Panc1 (cell line): ENCODE data around the gene CEP164.
"Not testable (repeated sequence)": the region's sequence is repeated elsewhere in the genome, so short reads cannot be mapped to it uniquely, and the experiment has no call there.

ENCODE experiments used
- POLR2AphosphoS5 ChIP-seq: IDR thresholded peaks from 2 replicates; pipeline ENCODE4 v1.6.1; 2012; ENCODE audit warnings: mild to moderate bottlenecking, low read depth, low read length, moderate library complexity
- TF ChIP-seq, protein P1 (sequence below): fragments of 450-650 bp; IDR thresholded peaks from 2 replicates; pipeline ENCODE4 v1.5.1; 2017; ENCODE audit warnings: mild to moderate bottlenecking
- TF ChIP-seq, protein P2 (sequence below), 2 experiments: IDR thresholded peaks; 2 replicates each; pipeline ENCODE4 v1.6.1; 2011 to 2012; ENCODE audit warnings: low read depth in 2 of 2, control low read depth in 1 of 2, low read length in 1 of 2, mild to moderate bottlenecking in 1 of 2, moderate library complexity in 1 of 2; ENCODE audit not compliant: insufficient read depth in 1 of 2

DNA sequence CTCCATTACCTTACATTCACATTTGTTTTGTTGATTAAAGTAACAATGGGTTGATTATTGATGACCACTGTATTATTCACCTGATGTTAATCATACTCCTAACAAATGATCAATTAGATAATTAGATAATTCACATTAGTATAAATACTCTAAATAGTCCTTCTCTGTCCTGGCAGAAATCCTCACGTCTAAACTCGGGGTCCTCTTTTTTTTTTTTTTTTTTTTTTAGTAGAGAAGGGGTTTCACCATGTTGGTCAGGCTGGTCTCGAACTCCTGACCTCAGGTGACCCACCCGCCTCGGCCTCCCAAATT, 443 bp upstream of the CEP164 start:
- TF ChIP-seq, protein P1, sequence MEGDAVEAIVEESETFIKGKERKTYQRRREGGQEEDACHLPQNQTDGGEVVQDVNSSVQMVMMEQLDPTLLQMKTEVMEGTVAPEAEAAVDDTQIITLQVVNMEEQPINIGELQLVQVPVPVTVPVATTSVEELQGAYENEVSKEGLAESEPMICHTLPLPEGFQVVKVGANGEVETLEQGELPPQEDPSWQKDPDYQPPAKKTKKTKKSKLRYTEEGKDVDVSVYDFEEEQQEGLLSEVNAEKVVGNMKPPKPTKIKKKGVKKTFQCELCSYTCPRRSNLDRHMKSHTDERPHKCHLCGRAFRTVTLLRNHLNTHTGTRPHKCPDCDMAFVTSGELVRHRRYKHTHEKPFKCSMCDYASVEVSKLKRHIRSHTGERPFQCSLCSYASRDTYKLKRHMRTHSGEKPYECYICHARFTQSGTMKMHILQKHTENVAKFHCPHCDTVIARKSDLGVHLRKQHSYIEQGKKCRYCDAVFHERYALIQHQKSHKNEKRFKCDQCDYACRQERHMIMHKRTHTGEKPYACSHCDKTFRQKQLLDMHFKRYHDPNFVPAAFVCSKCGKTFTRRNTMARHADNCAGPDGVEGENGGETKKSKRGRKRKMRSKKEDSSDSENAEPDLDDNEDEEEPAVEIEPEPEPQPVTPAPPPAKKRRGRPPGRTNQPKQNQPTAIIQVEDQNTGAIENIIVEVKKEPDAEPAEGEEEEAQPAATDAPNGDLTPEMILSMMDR = not testable (repeated sequence)
- not testable (repeated sequence) for TF ChIP-seq POLR2AphosphoS5
- TF ChIP-seq, protein P2, sequence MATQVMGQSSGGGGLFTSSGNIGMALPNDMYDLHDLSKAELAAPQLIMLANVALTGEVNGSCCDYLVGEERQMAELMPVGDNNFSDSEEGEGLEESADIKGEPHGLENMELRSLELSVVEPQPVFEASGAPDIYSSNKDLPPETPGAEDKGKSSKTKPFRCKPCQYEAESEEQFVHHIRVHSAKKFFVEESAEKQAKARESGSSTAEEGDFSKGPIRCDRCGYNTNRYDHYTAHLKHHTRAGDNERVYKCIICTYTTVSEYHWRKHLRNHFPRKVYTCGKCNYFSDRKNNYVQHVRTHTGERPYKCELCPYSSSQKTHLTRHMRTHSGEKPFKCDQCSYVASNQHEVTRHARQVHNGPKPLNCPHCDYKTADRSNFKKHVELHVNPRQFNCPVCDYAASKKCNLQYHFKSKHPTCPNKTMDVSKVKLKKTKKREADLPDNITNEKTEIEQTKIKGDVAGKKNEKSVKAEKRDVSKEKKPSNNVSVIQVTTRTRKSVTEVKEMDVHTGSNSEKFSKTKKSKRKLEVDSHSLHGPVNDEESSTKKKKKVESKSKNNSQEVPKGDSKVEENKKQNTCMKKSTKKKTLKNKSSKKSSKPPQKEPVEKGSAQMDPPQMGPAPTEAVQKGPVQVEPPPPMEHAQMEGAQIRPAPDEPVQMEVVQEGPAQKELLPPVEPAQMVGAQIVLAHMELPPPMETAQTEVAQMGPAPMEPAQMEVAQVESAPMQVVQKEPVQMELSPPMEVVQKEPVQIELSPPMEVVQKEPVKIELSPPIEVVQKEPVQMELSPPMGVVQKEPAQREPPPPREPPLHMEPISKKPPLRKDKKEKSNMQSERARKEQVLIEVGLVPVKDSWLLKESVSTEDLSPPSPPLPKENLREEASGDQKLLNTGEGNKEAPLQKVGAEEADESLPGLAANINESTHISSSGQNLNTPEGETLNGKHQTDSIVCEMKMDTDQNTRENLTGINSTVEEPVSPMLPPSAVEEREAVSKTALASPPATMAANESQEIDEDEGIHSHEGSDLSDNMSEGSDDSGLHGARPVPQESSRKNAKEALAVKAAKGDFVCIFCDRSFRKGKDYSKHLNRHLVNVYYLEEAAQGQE (IDR thresholded peaks at IDR 0.05; ENCODE audit: insufficient read depth in 1 of 2, low read depth in 2 of 2, low read length in 1 of 2) = not testable (repeated sequence)
